GM12878 (cell line): Measurements from ENCODE around the gene PRUNE1. TPM values are rescaled to one million over a fixed set of nuclear protein-coding genes. Genes with fewer than 3 reads are reported as not detected.
A peak's percentile ranks its signal among the peaks of the same experiment; 100 is the strongest.

Experiments
- ATAC-seq: fragments of 200-7000 bp; cut with Tn5 transposase; 3 replicates; pipeline ENCODE4 v1.9.1; 2020; ENCODE audit warnings: mild to moderate bottlenecking, moderate library complexity
- BruUV-seq: library from RNA; stranded (reverse); fragments of 400-500 nt; replicated peaks from 2 replicates; lab custom pipeline; 2021; lab: Mats Ljungman, UMichigan
- CTCF ChIA-PET: fragments of 300-600 bp; sonication (Branson Sonifier 250); formaldehyde crosslinking; extraction: SDS; loops from one replicate; lab custom pipeline; 2021; ENCODE audit warnings: inconsistent platforms; lab: Yijun Ruan, JAX
- POLR2A ChIA-PET: fragments of 350-600 bp; formaldehyde crosslinking; extraction: SDS; loops from one replicate; lab custom pipeline; 2021; ENCODE audit warnings: inconsistent platforms; lab: Charles Lee
- RAD21 ChIA-PET: fragments of 300-600 bp; sonication (Branson Sonifier 250); formaldehyde crosslinking; loops from one replicate; lab custom pipeline; 2023; ENCODE audit warnings: antibody characterized with exemption; ENCODE audit not compliant: unreplicated experiment; lab: Charles Lee
- SMC1A ChIA-PET: fragments of 300-600 bp; sonication (Branson Sonifier 250); formaldehyde crosslinking; loops from one replicate; lab custom pipeline; 2023; ENCODE audit not compliant: unreplicated experiment, uncharacterized antibody; lab: Charles Lee
- DNase-seq: peaks from one replicate; pipeline ENCODE4 v3.0.0-alpha.2; 2011; ENCODE audit warnings: low read depth, low spot score
- FAIRE-seq: peaks from 3 replicates; lab custom pipeline; 2011; peaks lifted over from hg19 to GRCh38; lab: Jason Lieb, UNC
- H2AFZ ChIP-seq: 2 replicates; pipeline ENCODE4 v1.6.0; 2011; ENCODE audit warnings: low read depth, low read length, control low read depth; ENCODE audit not compliant: control insufficient read depth
- H3K27ac ChIP-seq: 2 replicates; pipeline ENCODE4 v1.5.1; 2011; ENCODE audit warnings: control low read depth; ENCODE audit not compliant: control insufficient read depth, insufficient read depth
- H3K27me3 ChIP-seq, 2 experiments: replicated peaks in 1 of 2; 2 replicates each; pipeline versions ENCODE4 v1.6.0 to v1.6.1; 2011; ENCODE audit warnings: low read length in 1 of 2; ENCODE audit not compliant: control insufficient read depth in 2 of 2, insufficient read depth in 2 of 2
- H3K36me3 ChIP-seq, 2 experiments: 2 replicates each; pipeline ENCODE4 v1.5.1; 2011; ENCODE audit warnings: low read length in 1 of 2; ENCODE audit not compliant: control insufficient read depth in 2 of 2, insufficient read depth in 2 of 2
- H3K4me1 ChIP-seq: 2 replicates; pipeline ENCODE4 v1.6.1; 2011; ENCODE audit warnings: mild to moderate bottlenecking, low read length, moderate library complexity, mixed read lengths; ENCODE audit not compliant: control insufficient read depth, insufficient read depth
- H3K4me2 ChIP-seq: 2 replicates; pipeline ENCODE4 v1.6.0; 2011; ENCODE audit warnings: control low read depth; ENCODE audit not compliant: control insufficient read depth, insufficient read depth
- H3K4me3 ChIP-seq: fragments of 200-600 bp; sonication (generic); 2 replicates; pipeline ENCODE4 v1.5.1; 2016
- H3K79me2 ChIP-seq: 2 replicates; pipeline ENCODE4 v1.6.0; 2011; ENCODE audit warnings: low read length; ENCODE audit not compliant: control insufficient read depth, insufficient read depth
- H3K9ac ChIP-seq: 2 replicates; pipeline ENCODE4 v1.8.0; 2011; ENCODE audit warnings: low read length, control low read depth, mixed read lengths; ENCODE audit not compliant: control insufficient read depth, insufficient read depth
- H3K9me3 ChIP-seq: replicated peaks from 3 replicates; pipeline ENCODE4 v1.5.1; 2011; ENCODE audit warnings: mild to moderate bottlenecking, low read length; ENCODE audit not compliant: control insufficient read depth, insufficient read depth
- H4K20me1 ChIP-seq: 2 replicates; pipeline ENCODE4 v1.6.0; 2011; ENCODE audit not compliant: control insufficient read depth, insufficient read depth
- BHLHE40 ChIP-seq, 2 experiments: fragments of 450-650 bp in 1 of 2; IDR thresholded peaks; 2 replicates each; pipeline ENCODE4 v1.6.1; 2011 to 2017; ENCODE audit warnings: low read depth in 2 of 2, borderline replicate concordance in 1 of 2, improper control_type of control experiment in 1 of 2, low read length in 1 of 2, mild to moderate bottlenecking in 1 of 2
- BMI1 ChIP-seq: fragments of 450-650 bp; IDR thresholded peaks from 2 replicates; pipeline ENCODE4 v1.6.1; 2016; ENCODE audit warnings: mild to moderate bottlenecking, moderate library complexity, borderline replicate concordance
- CBFB ChIP-seq: IDR thresholded peaks from 2 replicates; pipeline ENCODE4 v1.6.1; 2016; ENCODE audit warnings: antibody characterized with exemption, low read depth
- CHD4 ChIP-seq: fragments of 200-600 bp; sonication (generic); IDR thresholded peaks from 2 replicates; pipeline ENCODE4 v1.6.1; 2016; ENCODE audit warnings: mild to moderate bottlenecking
- DPF2 ChIP-seq: fragments of 450-650 bp; IDR thresholded peaks from 2 replicates; pipeline ENCODE4 v1.6.1; 2017; ENCODE audit warnings: mild to moderate bottlenecking
- IRF3 ChIP-seq: fragments of 450-650 bp; IDR thresholded peaks from 2 replicates; pipeline ENCODE4 v1.6.1; 2014; ENCODE audit warnings: mild to moderate bottlenecking
- SKIL ChIP-seq: fragments of 450-650 bp; IDR thresholded peaks from 2 replicates; pipeline ENCODE4 v1.6.1; 2017; ENCODE audit warnings: mild to moderate bottlenecking, low read depth, inconsistent platforms; ENCODE audit not compliant: poor library complexity, severe bottlenecking
- YY1 ChIP-seq: IDR thresholded peaks from 2 replicates; pipeline ENCODE4 v1.6.1; 2011; ENCODE audit warnings: low read depth, mild to moderate bottlenecking, low read length
- WGBS: methylation state at CpG from one replicate; pipeline ENCODE4 v1.1.6; 2016; ENCODE audit warnings: low lambda C conversion rate; ENCODE audit not compliant: insufficient replicate concordance, insufficient coverage; ENCODE audit errors: missing lambda C conversion rate; 5-methylcytosine and 5-hydroxymethylcytosine counted together
- in situ Hi-C: fragments of 300-500 bp; cut with MboI; formaldehyde crosslinking; loops from 9 replicates; pipeline ENCODE4 v1.14.3; 2018; ENCODE audit warnings: mixed read lengths
- intact Hi-C: fragments of 100-400 bp; cut with micrococcal nuclease; formaldehyde crosslinking; loops from one replicate; pipeline ENCODE4 v1.14.2; 2022; ENCODE audit not compliant: unreplicated experiment
- polyA plus RNA-seq, 11 experiments: library from polyadenylated mRNA; depleted of rRNA in 4 of 11; unstranded in 6 of 11; stranded (reverse) in 5 of 11; fragments of >200 nt; fragmentation: Nextera tagmentation in 4 of 11; fragmentation: Illumina TruSeq in 1 of 11; extraction: Ambion mirVana in 4 of 11; extraction: Trizol in 1 of 11; gene quantifications; 1 replicate in 1 of 11; 2 replicates in 10 of 11; pipeline versions ENCODE4 v1.2.1 to v1.2.3, GENCODE V29; 2011 to 2016; ENCODE audit warnings: inconsistent platforms in 2 of 11, missing spikeins in 2 of 11, low read depth in 1 of 11
- total RNA-seq, 4 experiments: library from RNA; depleted of rRNA in 3 of 4; stranded (reverse); fragments of >200 nt in 3 of 4; fragmentation: Illumina TruSeq in 1 of 4; extraction: Trizol in 1 of 4; gene quantifications; 2 replicates each; pipeline versions ENCODE4 v1.2.1 to v1.2.3, GENCODE V29; 2013 to 2021
- TF ChIP-seq, protein P1 (sequence below): IDR thresholded peaks from 2 replicates; pipeline ENCODE4 v1.6.1; 2012; ENCODE audit warnings: improper control_type of control experiment, low read depth, low read length; ENCODE audit not compliant: insufficient replicate concordance
- TF ChIP-seq, protein P2 (sequence below): fragments of 450-650 bp; IDR thresholded peaks from 2 replicates; pipeline ENCODE4 v1.6.1; 2017; ENCODE audit warnings: mild to moderate bottlenecking, moderate library complexity

PRUNE1 gene
- total and polyA plus RNA-seq, 10 of the 15 experiments (the other 5 are each of a cell fraction or from before 2014, with no cell fraction given): 4.7 to 24.5 (median 12.4) TPM

DNA sequence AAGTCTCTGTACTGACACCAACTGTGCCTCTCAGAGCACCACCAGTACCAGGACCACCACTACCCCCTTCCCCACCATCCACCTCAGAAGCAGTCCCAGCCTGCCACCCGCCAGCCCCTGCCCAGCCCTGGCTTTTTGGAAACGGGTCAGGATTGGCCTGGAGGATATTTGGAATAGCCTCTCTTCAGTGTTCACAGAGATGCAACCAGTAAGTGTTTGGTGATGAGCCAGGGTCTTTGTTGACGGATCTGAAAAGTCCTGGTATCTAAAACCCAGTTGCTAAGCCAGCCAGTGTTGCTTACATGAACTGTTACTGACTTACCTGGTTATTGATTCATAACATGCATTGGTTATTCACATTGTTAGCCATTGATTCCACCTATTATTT lies 40.4 kb downstream of the PRUNE1 start:
- ChIA-PET RAD21 (interaction anchor here (1.5 to 2.2 kb wide), 3 partner anchors 9 to 51 kb away, joined by 4 to 12 read pairs (median 7); partner anchors contain the start of gene MINDY1), POLR2A (interaction anchor here (0.7 to 5.6 kb wide), 3 partner anchors 11 to 218 kb away, joined by 4 to 65 read pairs (median 4); partner anchors contain the start of genes CDC42SE1, GABPB2 and MLLT11), SMC1A (interaction anchor here (0.9 to 2.0 kb wide), 3 partner anchors 8 to 53 kb away, joined by 3 to 6 read pairs (median 5); no protein-coding TSS in a partner anchor), CTCF (interaction anchor here (0.7 to 9.5 kb wide), 8 partner anchors 10 to 520 kb away, joined by 3 to 76 read pairs (median 4); partner anchors contain the start of genes CDC42SE1, MINDY1 and MLLT11)
- H3K4me1 ChIP-seq: peaks cover 8% of the 10 kb centered on the region; the same call in 1 of the 2 replicates
- no peaks in the 10 kb centered on the region for H3K79me2 ChIP-seq
- peak overlapping the region; percentile 82; the same call in 1 of the 2 replicates for H2AFZ ChIP-seq
- intact Hi-C loops: no loop called here
- BruUV-seq: no TSS peak
- FAIRE-seq: no peak
- H3K9me3 ChIP-seq: no peaks in the 10 kb centered on the region
- no peaks in the 10 kb centered on the region for H3K27me3 ChIP-seq
- DNase-seq: no peak
- H3K4me2 ChIP-seq: peak overlapping the region; percentile 99
- no peak for ATAC-seq
- 65% methylated on average over 3 of the region's 3 CpGs for WGBS
- H3K9ac ChIP-seq: peak overlapping the region; percentile 66; the same call in 1 of the 2 replicates
- H4K20me1 ChIP-seq: no peaks in the 10 kb centered on the region; the same call in 1 of the 2 replicates
- H3K4me3 ChIP-seq: peak overlapping the region; percentile 87; the same call in 1 of the 2 replicates
- H3K27ac ChIP-seq: no peak overlapping the region; the same call in 1 of the 2 replicates
- H3K36me3 ChIP-seq: peaks cover 3 to 18% of the 10 kb centered on the region in 2 experiments
- in situ Hi-C loops: no loop called here
- TF ChIP-seq, protein P1, sequence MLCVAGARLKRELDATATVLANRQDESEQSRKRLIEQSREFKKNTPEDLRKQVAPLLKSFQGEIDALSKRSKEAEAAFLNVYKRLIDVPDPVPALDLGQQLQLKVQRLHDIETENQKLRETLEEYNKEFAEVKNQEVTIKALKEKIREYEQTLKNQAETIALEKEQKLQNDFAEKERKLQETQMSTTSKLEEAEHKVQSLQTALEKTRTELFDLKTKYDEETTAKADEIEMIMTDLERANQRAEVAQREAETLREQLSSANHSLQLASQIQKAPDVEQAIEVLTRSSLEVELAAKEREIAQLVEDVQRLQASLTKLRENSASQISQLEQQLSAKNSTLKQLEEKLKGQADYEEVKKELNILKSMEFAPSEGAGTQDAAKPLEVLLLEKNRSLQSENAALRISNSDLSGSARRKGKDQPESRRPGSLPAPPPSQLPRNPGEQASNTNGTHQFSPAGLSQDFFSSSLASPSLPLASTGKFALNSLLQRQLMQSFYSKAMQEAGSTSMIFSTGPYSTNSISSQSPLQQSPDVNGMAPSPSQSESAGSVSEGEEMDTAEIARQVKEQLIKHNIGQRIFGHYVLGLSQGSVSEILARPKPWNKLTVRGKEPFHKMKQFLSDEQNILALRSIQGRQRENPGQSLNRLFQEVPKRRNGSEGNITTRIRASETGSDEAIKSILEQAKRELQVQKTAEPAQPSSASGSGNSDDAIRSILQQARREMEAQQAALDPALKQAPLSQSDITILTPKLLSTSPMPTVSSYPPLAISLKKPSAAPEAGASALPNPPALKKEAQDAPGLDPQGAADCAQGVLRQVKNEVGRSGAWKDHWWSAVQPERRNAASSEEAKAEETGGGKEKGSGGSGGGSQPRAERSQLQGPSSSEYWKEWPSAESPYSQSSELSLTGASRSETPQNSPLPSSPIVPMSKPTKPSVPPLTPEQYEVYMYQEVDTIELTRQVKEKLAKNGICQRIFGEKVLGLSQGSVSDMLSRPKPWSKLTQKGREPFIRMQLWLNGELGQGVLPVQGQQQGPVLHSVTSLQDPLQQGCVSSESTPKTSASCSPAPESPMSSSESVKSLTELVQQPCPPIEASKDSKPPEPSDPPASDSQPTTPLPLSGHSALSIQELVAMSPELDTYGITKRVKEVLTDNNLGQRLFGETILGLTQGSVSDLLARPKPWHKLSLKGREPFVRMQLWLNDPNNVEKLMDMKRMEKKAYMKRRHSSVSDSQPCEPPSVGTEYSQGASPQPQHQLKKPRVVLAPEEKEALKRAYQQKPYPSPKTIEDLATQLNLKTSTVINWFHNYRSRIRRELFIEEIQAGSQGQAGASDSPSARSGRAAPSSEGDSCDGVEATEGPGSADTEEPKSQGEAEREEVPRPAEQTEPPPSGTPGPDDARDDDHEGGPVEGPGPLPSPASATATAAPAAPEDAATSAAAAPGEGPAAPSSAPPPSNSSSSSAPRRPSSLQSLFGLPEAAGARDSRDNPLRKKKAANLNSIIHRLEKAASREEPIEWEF: no peak
- TF ChIP-seq BMI1: no peak
- no peak for TF ChIP-seq BHLHE40 (IDR thresholded peaks at IDR 0.05; ENCODE audit: borderline replicate concordance in 1 of 2, low read depth in 2 of 2, low read length in 1 of 2)
- TF ChIP-seq, protein P2, sequence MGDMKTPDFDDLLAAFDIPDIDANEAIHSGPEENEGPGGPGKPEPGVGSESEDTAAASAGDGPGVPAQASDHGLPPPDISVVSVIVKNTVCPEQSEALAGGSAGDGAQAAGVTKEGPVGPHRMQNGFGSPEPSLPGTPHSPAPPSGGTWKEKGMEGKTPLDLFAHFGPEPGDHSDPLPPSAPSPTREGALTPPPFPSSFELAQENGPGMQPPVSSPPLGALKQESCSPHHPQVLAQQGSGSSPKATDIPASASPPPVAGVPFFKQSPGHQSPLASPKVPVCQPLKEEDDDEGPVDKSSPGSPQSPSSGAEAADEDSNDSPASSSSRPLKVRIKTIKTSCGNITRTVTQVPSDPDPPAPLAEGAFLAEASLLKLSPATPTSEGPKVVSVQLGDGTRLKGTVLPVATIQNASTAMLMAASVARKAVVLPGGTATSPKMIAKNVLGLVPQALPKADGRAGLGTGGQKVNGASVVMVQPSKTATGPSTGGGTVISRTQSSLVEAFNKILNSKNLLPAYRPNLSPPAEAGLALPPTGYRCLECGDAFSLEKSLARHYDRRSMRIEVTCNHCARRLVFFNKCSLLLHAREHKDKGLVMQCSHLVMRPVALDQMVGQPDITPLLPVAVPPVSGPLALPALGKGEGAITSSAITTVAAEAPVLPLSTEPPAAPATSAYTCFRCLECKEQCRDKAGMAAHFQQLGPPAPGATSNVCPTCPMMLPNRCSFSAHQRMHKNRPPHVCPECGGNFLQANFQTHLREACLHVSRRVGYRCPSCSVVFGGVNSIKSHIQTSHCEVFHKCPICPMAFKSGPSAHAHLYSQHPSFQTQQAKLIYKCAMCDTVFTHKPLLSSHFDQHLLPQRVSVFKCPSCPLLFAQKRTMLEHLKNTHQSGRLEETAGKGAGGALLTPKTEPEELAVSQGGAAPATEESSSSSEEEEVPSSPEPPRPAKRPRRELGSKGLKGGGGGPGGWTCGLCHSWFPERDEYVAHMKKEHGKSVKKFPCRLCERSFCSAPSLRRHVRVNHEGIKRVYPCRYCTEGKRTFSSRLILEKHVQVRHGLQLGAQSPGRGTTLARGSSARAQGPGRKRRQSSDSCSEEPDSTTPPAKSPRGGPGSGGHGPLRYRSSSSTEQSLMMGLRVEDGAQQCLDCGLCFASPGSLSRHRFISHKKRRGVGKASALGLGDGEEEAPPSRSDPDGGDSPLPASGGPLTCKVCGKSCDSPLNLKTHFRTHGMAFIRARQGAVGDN: no peak
- TF ChIP-seq YY1: 0 out of 2 replicates have a peak, but pooled peaks have one; percentile 24
- TF ChIP-seq DPF2: no peak
- no peak for TF ChIP-seq CHD4
- no peak for TF ChIP-seq SKIL
- no peak for TF ChIP-seq CBFB
- TF ChIP-seq IRF3: no peak
